Prostate gland (tissue), 2 donors: Measurements from ENCODE around the gene ZNF490. TPM values are rescaled to one million over a fixed set of nuclear protein-coding genes. Genes with fewer than 3 reads are reported as not detected.
"Not testable (repeated sequence)": the region's sequence is repeated elsewhere in the genome, so short reads cannot be mapped to it uniquely, and the experiment has no call there.

Source experiments
- DNase-seq: peaks from one replicate; pipeline ENCODE4 v3.0.0-alpha.2; 2019; ENCODE audit warnings: low spot score
- H3K27ac ChIP-seq, 2 donors: fragments of 200-600 bp; sonication (generic); 2 replicates each; pipeline ENCODE4 v1.5.1; 2017 to 2019
- H3K27me3 ChIP-seq: fragments of 200-600 bp; sonication (generic); replicated peaks from 2 replicates; pipeline ENCODE4 v1.5.1; 2019; ENCODE audit not compliant: insufficient read depth
- H3K36me3 ChIP-seq, 2 donors: fragments of 200-600 bp; sonication (generic); 1 replicate in 1 of 2; 2 replicates in 1 of 2; pipeline versions ENCODE4 v1.5.1 to v1.8.1; 2017 to 2019
- H3K4me1 ChIP-seq: fragments of 200-600 bp; sonication (generic); replicated peaks from 2 replicates; pipeline ENCODE4 v1.5.1; 2019
- H3K4me3 ChIP-seq, 2 donors: fragments of 200-600 bp; sonication (generic); 2 replicates each; pipeline ENCODE4 v1.5.1; 2017 to 2019
- H3K9me3 ChIP-seq: fragments of 200-600 bp; sonication (generic); 2 replicates; pipeline ENCODE4 v1.5.1; 2017
- CTCF ChIP-seq, 4 experiments: fragments of 200-600 bp in 2 of 4; fragments of 450-650 bp in 2 of 4; sonication (generic) in 2 of 4; IDR thresholded peaks; 1 replicate in 3 of 4; 2 replicates in 1 of 4; pipeline ENCODE4 v1.5.1; 2016 to 2019; ENCODE audit warnings: antibody characterized with exemption in 4 of 4, mild to moderate bottlenecking in 2 of 4, moderate library complexity in 2 of 4
- POLR2A ChIP-seq: fragments of 450-650 bp; IDR thresholded peaks from one replicate; pipeline ENCODE4 v1.6.1; 2016; ENCODE audit warnings: antibody characterized with exemption, mild to moderate bottlenecking
- POLR2AphosphoS5 ChIP-seq: sonication (generic); formaldehyde crosslinking; IDR thresholded peaks from one replicate; pipeline ENCODE4 v1.6.1; 2017; ENCODE audit warnings: antibody characterized with exemption
- WGBS: methylation state at CpG from one replicate; pipeline ENCODE4 v1.1.5; 2018; 5-methylcytosine and 5-hydroxymethylcytosine counted together
- intact Hi-C: fragments of 100-400 bp; cut with DNase I; formaldehyde crosslinking; loops from one replicate; pipeline ENCODE4 v1.14.2; 2022
- total RNA-seq, 2 donors: library from RNA; depleted of rRNA; stranded (reverse); fragments of >200 nt; gene quantifications; one replicate each; pipeline ENCODE4 v1.1.0, GENCODE V29; 2016

The ZNF490 gene
- total RNA-seq, 2 donors from 2014 or later = 7.2 to 8.9 TPM

- Histone ChIP-seq H3K9me3 (no peaks in the 10 kb centered on the region), H3K4me1 (no peaks in the 10 kb centered on the region), H3K36me3 (no peaks in the 10 kb centered on the region), H3K27ac (no peak overlapping the region), H3K27me3 (no peaks in the 10 kb centered on the region), H3K4me3 (no peak overlapping the region)
- intact Hi-C loops = no loop called here
- WGBS = 90% methylated on average over 4 of the region's 4 CpGs
- TF ChIP-seq POLR2AphosphoS5 (no peak), POLR2A (no peak), CTCF (IDR thresholded peaks at IDR 0.05) (no peak)
- no peak for DNase-seq
Measured at GRCh38 chr19:12567951-12568350, 42.7 kb downstream of the ZNF490 start.

- intact Hi-C loops, H3K36me3 ChIP-seq: not testable (repeated sequence)
Measured at GRCh38 chr19:12566380-12566779, 44.2 kb downstream of the ZNF490 start.

GRCh38 chr19:12564016-12564664, 46.5 kb downstream of the ZNF490 start:
- H3K4me1 ChIP-seq = no peaks in the 10 kb centered on the region
- no peak overlapping the region for H3K4me3 ChIP-seq
- no peaks in the 10 kb centered on the region for H3K9me3 ChIP-seq
- intact Hi-C loops = loop anchor here (2.0 kb wide), 1 partner anchor 109 kb away; no protein-coding TSS in a partner anchor
- no peak for TF ChIP-seq POLR2A
- peak; percentile 68 for TF ChIP-seq POLR2AphosphoS5
- peak; percentile 76 to 92 (median 90) for TF ChIP-seq CTCF (IDR thresholded peaks at IDR 0.05)
- no peaks in the 10 kb centered on the region for H3K36me3 ChIP-seq
- DNase-seq = peak; percentile 84
- H3K27me3 ChIP-seq = no peaks in the 10 kb centered on the region
- H3K27ac ChIP-seq = no peak overlapping the region
- 15% methylated on average over 19 of the region's 19 CpGs for WGBS

More at GRCh38 chr19:12566380-12566779, 44.2 kb downstream of the ZNF490 start:
- DNase-seq, H3K27ac ChIP-seq, H3K27me3 ChIP-seq, H3K9me3 ChIP-seq, H3K4me3 ChIP-seq, H3K4me1 ChIP-seq: not testable (repeated sequence)
- 91% methylated on average over 5 of the region's 5 CpGs for WGBS

GRCh38 chr19:12555456-12555930, 55.1 kb downstream of the ZNF490 start:
- H3K4me3 ChIP-seq = no peak overlapping the region
- no peaks in the 10 kb centered on the region for H3K27me3 ChIP-seq

More at GRCh38 chr19:12555456-12555930, 55.1 kb downstream of the ZNF490 start:
- TF ChIP-seq CTCF (IDR thresholded peaks at IDR 0.05) (no peak), POLR2A (no peak), POLR2AphosphoS5 (no peak)
- no peaks in the 10 kb centered on the region for H3K4me1 ChIP-seq
- H3K9me3 ChIP-seq = no peaks in the 10 kb centered on the region
- H3K36me3 ChIP-seq = no peaks in the 10 kb centered on the region
- DNase-seq = no peak
- 54% methylated on average over 37 of the region's 39 CpGs for WGBS
- intact Hi-C loops = no loop called here
- H3K27ac ChIP-seq = no peak overlapping the region
